K562 (cell line): ENCODE measurements around the gene HSPA1B. TPM values are rescaled to one million over a fixed set of nuclear protein-coding genes. Genes with fewer than 3 reads are reported as not detected.

ENCODE experiments used
- BMI1 ChIP-seq: fragments of 150-350 bp; IDR thresholded peaks from 2 replicates; pipeline ENCODE4 v1.6.1; 2014; ENCODE audit warnings: low read length
- CHD4 ChIP-seq: fragments of 200-600 bp; sonication (generic); IDR thresholded peaks from 3 replicates; pipeline ENCODE4 v1.6.1; 2012; ENCODE audit warnings: low read depth, mild to moderate bottlenecking, mixed read lengths, low read length, inconsistent platforms; ENCODE audit not compliant: insufficient read depth, insufficient replicate concordance, poor library complexity, severe bottlenecking
- CREM ChIP-seq: IDR thresholded peaks from 2 replicates; pipeline ENCODE4 v1.6.1; 2014; ENCODE audit warnings: antibody characterized with exemption, low read depth
- ELF2 ChIP-seq: fragments of 250-450 bp; sonication (Bioruptor Pico); IDR thresholded peaks from 2 replicates; pipeline ENCODE4 v1.5.0; 2021; ENCODE audit warnings: mild to moderate bottlenecking
- ETS2 ChIP-seq: IDR thresholded peaks from 2 replicates; pipeline ENCODE4 v1.6.1; 2016; ENCODE audit warnings: borderline replicate concordance, missing genetic modification characterization, mild to moderate bottlenecking, moderate library complexity, missing compliant biosample characterization; ENCODE audit not compliant: poor library complexity, severe bottlenecking
- FOXA3 ChIP-seq, 2 experiments: fragments of 450-650 bp in 1 of 2; sonication (generic) in 1 of 2; formaldehyde crosslinking; IDR thresholded peaks in 1 of 2; conservative IDR thresholded peaks in 1 of 2; 2 replicates each; pipeline versions ENCODE4 v1.4.0 to v1.8.0; 2020 to 2022; ENCODE audit warnings: mild to moderate bottlenecking in 2 of 2, missing genetic modification reagents in 1 of 2
- GTF2A2 ChIP-seq: IDR thresholded peaks from 2 replicates; pipeline ENCODE4 v1.6.1; 2016; ENCODE audit warnings: mild to moderate bottlenecking, missing genetic modification characterization, missing compliant biosample characterization
- HCFC1 ChIP-seq: IDR thresholded peaks from 2 replicates; pipeline ENCODE4 v1.6.1; 2012; ENCODE audit warnings: low read depth, low read length, improper control_type of control experiment
- HDGF ChIP-seq: fragments of 450-650 bp; IDR thresholded peaks from 2 replicates; pipeline ENCODE4 v1.6.1; 2016
- HNRNPLL ChIP-seq: fragments of 200-400 bp; formaldehyde crosslinking; IDR thresholded peaks from 2 replicates; pipeline ENCODE4 v1.6.1; 2017; ENCODE audit warnings: low read length, low read depth, mild to moderate bottlenecking; ENCODE audit not compliant: poor library complexity, severe bottlenecking
- KHSRP ChIP-seq: fragments of 450-650 bp; IDR thresholded peaks from 2 replicates; pipeline ENCODE4 v1.6.1; 2017
- MEIS2 ChIP-seq: fragments of 450-650 bp; IDR thresholded peaks from 2 replicates; pipeline ENCODE4 v1.6.1; 2014; ENCODE audit warnings: mild to moderate bottlenecking; ENCODE audit not compliant: partially characterized antibody
- MTA2 ChIP-seq: fragments of 450-650 bp; IDR thresholded peaks from 2 replicates; pipeline ENCODE4 v1.6.1; 2016; ENCODE audit warnings: low read depth
- NCOA1 ChIP-seq: fragments of 450-650 bp; IDR thresholded peaks from 2 replicates; pipeline ENCODE4 v1.6.1; 2016; ENCODE audit warnings: low read depth
- PML ChIP-seq: IDR thresholded peaks from 2 replicates; pipeline ENCODE4 v1.6.1; 2012; ENCODE audit warnings: low read length, inconsistent platforms
- SAP30 ChIP-seq: fragments of 200-600 bp; sonication (generic); IDR thresholded peaks from 2 replicates; pipeline ENCODE4 v1.6.1; 2012; ENCODE audit warnings: borderline replicate concordance, low read depth, mild to moderate bottlenecking, moderate library complexity, low read length, control low read depth, inconsistent platforms; ENCODE audit not compliant: insufficient read depth, poor library complexity, severe bottlenecking
- SMARCA5 ChIP-seq: fragments of 450-650 bp; IDR thresholded peaks from 2 replicates; pipeline ENCODE4 v1.6.1; 2016
- SOX6 ChIP-seq: fragments of 450-650 bp; IDR thresholded peaks from 2 replicates; pipeline ENCODE4 v1.6.1; 2014; ENCODE audit warnings: mild to moderate bottlenecking
- SREBF1 ChIP-seq: fragments of 150-350 bp; IDR thresholded peaks from 2 replicates; pipeline ENCODE4 v1.6.1; 2014; ENCODE audit warnings: antibody characterized with exemption, low read depth, low read length, borderline replicate concordance
- U2AF1 ChIP-seq: fragments of 200-400 bp; formaldehyde crosslinking; optimal IDR thresholded peaks from 2 replicates; pipeline ENCODE3; 2017; ENCODE audit warnings: mild to moderate bottlenecking, low read depth, low read length, moderate library complexity
- ZBTB33 ChIP-seq: sonication (generic); formaldehyde crosslinking; IDR thresholded peaks from 2 replicates; pipeline ENCODE4 v1.8.1; 2023; ENCODE audit warnings: mild to moderate bottlenecking, missing genetic modification reagents
- ZKSCAN3 ChIP-seq: fragments of 250-450 bp; sonication (Bioruptor Pico); IDR thresholded peaks from 2 replicates; pipeline ENCODE4 v1.4.0; 2020
- ZNF174 ChIP-seq: fragments of 250-450 bp; sonication (Bioruptor Pico); IDR thresholded peaks from 2 replicates; pipeline ENCODE4 v1.4.0; 2020; ENCODE audit warnings: mild to moderate bottlenecking
- ZNF274 ChIP-seq: IDR thresholded peaks from 2 replicates; pipeline ENCODE4 v1.6.1; 2011; ENCODE audit warnings: low read depth, mild to moderate bottlenecking, low read length, moderate library complexity, borderline replicate concordance
- ZNF354B ChIP-seq: fragments of 250-450 bp; sonication (Bioruptor Pico); IDR thresholded peaks from 2 replicates; pipeline ENCODE4 v1.4.0; 2020
- ZNF436 ChIP-seq: fragments of 250-450, 450-650 bp; sonication (Bioruptor Pico); formaldehyde crosslinking; IDR thresholded peaks from 2 replicates; pipeline ENCODE4 v1.7.0; 2020; ENCODE audit warnings: mild to moderate bottlenecking
- ZNF551 ChIP-seq: fragments of 250-450 bp; sonication (Bioruptor Pico); IDR thresholded peaks from 2 replicates; pipeline ENCODE4 v1.5.0; 2021; ENCODE audit warnings: mild to moderate bottlenecking, moderate library complexity
- polyA plus RNA-seq, 8 experiments: library from polyadenylated mRNA; depleted of rRNA in 4 of 8; stranded (reverse) in 5 of 8; unstranded in 3 of 8; fragments of >200 nt; fragmentation: Nextera tagmentation in 2 of 8; fragmentation: Illumina TruSeq in 1 of 8; extraction: Ambion mirVana in 2 of 8; extraction: Trizol in 1 of 8; gene quantifications; 2 replicates each; pipeline versions ENCODE4 v1.2.1 to v1.2.3, GENCODE V29; 2011 to 2014; ENCODE audit warnings: inconsistent platforms in 1 of 8, missing spikeins in 1 of 8
- total RNA-seq, 7 experiments: library from RNA; depleted of rRNA in 6 of 7; stranded (reverse); fragments of >200 nt in 6 of 7; fragmentation: Illumina TruSeq in 2 of 7; extraction: Trizol in 2 of 7; gene quantifications; 2 replicates each; pipeline versions ENCODE4 v1.2.1 to v1.2.3, GENCODE V29; 2011 to 2021; ENCODE audit warnings: low replicate concordance in 1 of 7

HSPA1B gene
- total and polyA plus RNA-seq, 9 of the 15 experiments (the other 6 are each of a cell fraction or from before 2014, with no cell fraction given): 0.27 to 227 (median 51.2) TPM

- TF ChIP-seq HDGF (no peak), CREM (peak; percentile 27), SREBF1 (peak; percentile 40; the same call in 1 of the 2 replicates), GTF2A2 (tag) (peak; percentile 96), ZNF174 (CRISPR knock-in tag) (0 out of 2 replicates have a peak, but pooled peaks have one; percentile 12), KHSRP (no peak), MTA2 (no peak), SMARCA5 (0 out of 2 replicates have a peak, but pooled peaks have one; percentile 16), ZBTB33 (CRISPR knock-in tag) (peak; percentile 45; the same call in 1 of the 2 replicates), FOXA3 (CRISPR knock-in tag; conservative IDR thresholded peaks at IDR 0.05 in 1 of 2, IDR thresholded peaks at IDR 0.05 in 1 of 2) (peak in 1 of 2 experiments; percentile 79; a peak in 1 of 4 replicates), PML (peak; percentile 98), HNRNPLL (peak; percentile 32), ETS2 (tag) (no peak), ZKSCAN3 (CRISPR knock-in tag) (no peak), SOX6 (peak; percentile 36; the same call in 1 of the 2 replicates), MEIS2 (no peak), HCFC1 (peak; percentile 54; the same call in 1 of the 2 replicates), NCOA1 (peak; percentile 77; the same call in 1 of the 2 replicates), ZNF436 (CRISPR knock-in tag) (peak; percentile 70), ZNF354B (no peak), BMI1 (no peak), CHD4 (no peak), ELF2 (no peak), SAP30 (peak; percentile 85), ZNF551 (no peak), ZNF274 (no peak), U2AF1 (no peak)
Observed at GRCh38 chr6:31815025-31815838, 12.3 kb upstream of the HSPA1B start, which contains the start of the genes HSPA1A and HSPA1L (continued).
